ENCODE measurements around the gene RTP2. TPM values are rescaled to one million over a fixed set of nuclear protein-coding genes. Genes with fewer than 3 reads are reported as not detected.

The RTP2 gene, protein sequence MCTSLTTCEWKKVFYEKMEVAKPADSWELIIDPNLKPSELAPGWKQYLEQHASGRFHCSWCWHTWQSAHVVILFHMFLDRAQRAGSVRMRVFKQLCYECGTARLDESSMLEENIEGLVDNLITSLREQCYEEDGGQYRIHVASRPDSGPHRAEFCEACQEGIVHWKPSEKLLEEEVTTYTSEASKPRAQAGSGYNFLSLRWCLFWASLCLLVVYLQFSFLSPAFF
- polyA plus RNA-seq = not detected

- no peaks in the 10 kb centered on the region for H3K36me3 ChIP-seq (ENCODE audit: control insufficient read depth in 2 of 2, insufficient read depth in 2 of 2, low read length in 1 of 2)
- H3K4me1 ChIP-seq (ENCODE audit: control insufficient read depth in 2 of 2, insufficient read depth in 2 of 2, low read length in 1 of 2) = no peaks in the 10 kb centered on the region
- no peaks in the 10 kb centered on the region for H3K27me3 ChIP-seq (ENCODE audit: control insufficient read depth in 1 of 2, insufficient read depth in 2 of 2, low read length in 2 of 2)
These were observed at the start of gene RTP2 for GRCh38 chr3:187702507-187703033. TSS of gene RTP2 (minus strand) at chr3:187702557. CDS start at chr3:187702128, 429 bp downstream.

GRCh38 chr3:187750513-187751123, 48.3 kb upstream of the RTP2 start:
- H3K27ac ChIP-seq (ENCODE audit: low read depth in 2 of 2, low read length in 1 of 2) = peak overlapping the region; percentile 79 to 86
- H3K27me3 ChIP-seq (ENCODE audit: control insufficient read depth in 1 of 2, insufficient read depth in 2 of 2, low read length in 2 of 2) = no peaks in the 10 kb centered on the region
- H3K4me1 ChIP-seq (ENCODE audit: control insufficient read depth in 2 of 2, insufficient read depth in 2 of 2, low read length in 1 of 2) = no peaks in the 10 kb centered on the region
- H3K4me3 ChIP-seq (ENCODE audit: low read depth in 1 of 2, low read length in 2 of 2) = peak overlapping the region in 1 of 2 donors; percentile 37
- H3K9me3 ChIP-seq (ENCODE audit: control insufficient read depth in 2 of 2, insufficient read depth in 1 of 2, low read depth in 1 of 2, low read length in 1 of 2) = no peaks in the 10 kb centered on the region
- WGBS, 2 donors = 35 to 39% methylated on average over 11 of the region's 11 CpGs
- no peaks in the 10 kb centered on the region for H3K36me3 ChIP-seq (ENCODE audit: control insufficient read depth in 2 of 2, insufficient read depth in 2 of 2, low read length in 1 of 2)

More at GRCh38 chr3:187702507-187703033, at the start of gene RTP2:
- Histone ChIP-seq H3K27ac (ENCODE audit: low read depth in 2 of 2, low read length in 1 of 2) (no peak within 1 kb of the TSS), H3K9me3 (ENCODE audit: control insufficient read depth in 2 of 2, insufficient read depth in 1 of 2, low read depth in 1 of 2, low read length in 1 of 2) (no peaks in the 10 kb centered on the region), H3K4me3 (ENCODE audit: low read depth in 1 of 2, low read length in 2 of 2) (no peak within 1 kb of the TSS)
- 58 to 63% methylated on average over 4 of the region's 4 CpGs for WGBS, 2 donors

- no peaks in the 10 kb centered on the region for H3K9me3 ChIP-seq (ENCODE audit: control insufficient read depth in 2 of 2, insufficient read depth in 1 of 2, low read depth in 1 of 2, low read length in 1 of 2)
- no peaks in the 10 kb centered on the region for H3K4me1 ChIP-seq (ENCODE audit: control insufficient read depth in 2 of 2, insufficient read depth in 2 of 2, low read length in 1 of 2)
- H3K27me3 ChIP-seq (ENCODE audit: control insufficient read depth in 1 of 2, insufficient read depth in 2 of 2, low read length in 2 of 2) = no peaks in the 10 kb centered on the region
- H3K36me3 ChIP-seq (ENCODE audit: control insufficient read depth in 2 of 2, insufficient read depth in 2 of 2, low read length in 1 of 2) = no peaks in the 10 kb centered on the region
- WGBS, 2 donors = 25 to 27% methylated on average over 14 of the region's 14 CpGs
- H3K4me3 ChIP-seq (ENCODE audit: low read depth in 1 of 2, low read length in 2 of 2) = peak overlapping the region in 1 of 2 donors; percentile 37
- H3K27ac ChIP-seq (ENCODE audit: low read depth in 2 of 2, low read length in 1 of 2) = peak overlapping the region; percentile 79 to 86
These were observed 47.7 kb upstream of the RTP2 start for GRCh38 chr3:187750006-187750512.

DNA sequence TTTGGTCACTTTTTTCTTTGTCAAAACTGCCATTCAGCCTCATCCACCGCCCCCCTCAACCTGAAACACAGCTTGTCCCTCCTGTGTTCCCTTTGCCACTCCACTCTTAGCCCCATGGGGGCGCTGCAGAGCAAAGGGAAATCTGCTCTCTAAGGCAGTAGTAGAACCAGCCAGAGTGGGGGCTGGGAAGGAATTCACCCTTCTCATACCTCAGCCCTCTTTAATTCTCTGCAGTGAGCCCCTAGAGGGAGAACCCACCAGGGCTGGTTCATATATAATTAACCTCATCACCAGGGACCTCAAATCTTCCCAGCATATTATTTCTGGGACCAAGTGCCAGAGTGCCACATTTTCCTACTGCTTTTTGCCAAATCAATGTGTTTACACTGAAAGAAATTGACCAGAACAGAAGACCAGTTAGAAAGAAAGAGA, 45.7 kb upstream of the RTP2 start:
- Histone ChIP-seq H3K4me3 (ENCODE audit: low read depth in 1 of 2, low read length in 2 of 2) (no peak overlapping the region), H3K27me3 (ENCODE audit: control insufficient read depth in 1 of 2, insufficient read depth in 2 of 2, low read length in 2 of 2) (no peaks in the 10 kb centered on the region), H3K27ac (ENCODE audit: low read depth in 2 of 2, low read length in 1 of 2) (no peak overlapping the region), H3K9me3 (ENCODE audit: control insufficient read depth in 2 of 2, insufficient read depth in 1 of 2, low read depth in 1 of 2, low read length in 1 of 2) (no peaks in the 10 kb centered on the region), H3K36me3 (ENCODE audit: control insufficient read depth in 2 of 2, insufficient read depth in 2 of 2, low read length in 1 of 2) (no peaks in the 10 kb centered on the region), H3K4me1 (ENCODE audit: control insufficient read depth in 2 of 2, insufficient read depth in 2 of 2, low read length in 1 of 2) (no peaks in the 10 kb centered on the region)
- 4 to 6% methylated on average over 2 of the region's 2 CpGs for WGBS, 2 donors

DNA sequence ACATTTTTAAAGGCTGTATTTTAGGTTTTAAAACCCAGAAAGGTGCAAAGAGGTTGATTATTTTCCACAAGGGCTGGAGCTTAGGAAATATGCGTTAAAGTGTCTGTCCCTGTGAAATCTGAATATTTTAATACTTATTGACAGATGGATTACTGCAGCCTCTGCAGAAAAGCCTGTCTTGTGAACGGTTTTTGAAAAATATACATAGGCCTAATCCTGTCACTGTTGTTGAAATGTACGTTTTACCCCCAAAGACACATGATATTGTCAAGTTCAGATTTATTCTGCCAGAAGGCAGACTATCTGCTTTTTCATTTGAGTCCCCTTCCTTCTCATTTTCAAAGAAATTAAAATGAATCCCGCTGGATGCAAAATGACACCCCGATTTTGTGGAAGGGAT, 45.1 kb upstream of the RTP2 start:
- H3K4me3 ChIP-seq (ENCODE audit: low read depth in 1 of 2, low read length in 2 of 2) = no peak overlapping the region
- H3K36me3 ChIP-seq (ENCODE audit: control insufficient read depth in 2 of 2, insufficient read depth in 2 of 2, low read length in 1 of 2) = no peaks in the 10 kb centered on the region
- 46 to 49% methylated on average over 5 of the region's 5 CpGs for WGBS, 2 donors
- no peaks in the 10 kb centered on the region for H3K9me3 ChIP-seq (ENCODE audit: control insufficient read depth in 2 of 2, insufficient read depth in 1 of 2, low read depth in 1 of 2, low read length in 1 of 2)
- H3K27me3 ChIP-seq (ENCODE audit: control insufficient read depth in 1 of 2, insufficient read depth in 2 of 2, low read length in 2 of 2) = no peaks in the 10 kb centered on the region
- H3K4me1 ChIP-seq (ENCODE audit: control insufficient read depth in 2 of 2, insufficient read depth in 2 of 2, low read length in 1 of 2) = no peaks in the 10 kb centered on the region
- H3K27ac ChIP-seq (ENCODE audit: low read depth in 2 of 2, low read length in 1 of 2) = no peak overlapping the region

GRCh38 chr3:187746442-187747281, 44.3 kb upstream of the RTP2 start:
- Histone ChIP-seq H3K4me1 (ENCODE audit: control insufficient read depth in 2 of 2, insufficient read depth in 2 of 2, low read length in 1 of 2) (no peaks in the 10 kb centered on the region), H3K27me3 (ENCODE audit: control insufficient read depth in 1 of 2, insufficient read depth in 2 of 2, low read length in 2 of 2) (no peaks in the 10 kb centered on the region), H3K9me3 (ENCODE audit: control insufficient read depth in 2 of 2, insufficient read depth in 1 of 2, low read depth in 1 of 2, low read length in 1 of 2) (no peaks in the 10 kb centered on the region), H3K36me3 (ENCODE audit: control insufficient read depth in 2 of 2, insufficient read depth in 2 of 2, low read length in 1 of 2) (no peaks in the 10 kb centered on the region), H3K27ac (ENCODE audit: low read depth in 2 of 2, low read length in 1 of 2) (peak overlapping the region; percentile 63 to 98), H3K4me3 (ENCODE audit: low read depth in 1 of 2, low read length in 2 of 2) (peak overlapping the region in 1 of 2 donors; percentile 94)
- 20 to 21% methylated on average over 10 of the region's 10 CpGs for WGBS, 2 donors

DNA sequence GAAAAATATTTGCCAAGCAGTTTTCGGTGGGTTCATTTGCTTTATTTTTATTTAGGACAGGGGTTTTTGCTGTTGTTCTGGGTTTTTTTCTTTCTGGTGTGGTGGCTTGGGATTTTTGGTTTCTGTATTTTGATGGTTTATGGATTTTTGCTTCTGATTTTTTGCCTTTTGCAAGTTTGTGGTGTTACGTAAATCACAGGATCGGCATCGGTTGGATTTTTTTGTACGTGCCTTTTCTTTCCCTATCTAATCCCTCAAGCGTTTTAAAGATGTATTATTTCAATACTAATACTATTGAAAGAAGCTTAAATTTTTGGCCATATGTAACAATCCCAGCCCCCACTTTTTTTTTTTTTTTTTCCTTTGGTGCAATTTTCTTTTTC, 43.7 kb upstream of the RTP2 start:
- Histone ChIP-seq H3K9me3 (ENCODE audit: control insufficient read depth in 2 of 2, insufficient read depth in 1 of 2, low read depth in 1 of 2, low read length in 1 of 2) (no peaks in the 10 kb centered on the region), H3K27me3 (ENCODE audit: control insufficient read depth in 1 of 2, insufficient read depth in 2 of 2, low read length in 2 of 2) (no peaks in the 10 kb centered on the region), H3K4me1 (ENCODE audit: control insufficient read depth in 2 of 2, insufficient read depth in 2 of 2, low read length in 1 of 2) (peaks cover 0 to 2% of the 10 kb centered on the region in 2 donors), H3K27ac (ENCODE audit: low read depth in 2 of 2, low read length in 1 of 2) (peak overlapping the region in 1 of 2 donors; percentile 98), H3K36me3 (ENCODE audit: control insufficient read depth in 2 of 2, insufficient read depth in 2 of 2, low read length in 1 of 2) (no peaks in the 10 kb centered on the region), H3K4me3 (ENCODE audit: low read depth in 1 of 2, low read length in 2 of 2) (peak overlapping the region in 1 of 2 donors; percentile 94)
- WGBS, 2 donors = 5 to 6% methylated on average over 6 of the region's 6 CpGs

- Histone ChIP-seq H3K27me3 (ENCODE audit: control insufficient read depth in 1 of 2, insufficient read depth in 2 of 2, low read length in 2 of 2) (no peaks in the 10 kb centered on the region), H3K27ac (ENCODE audit: low read depth in 2 of 2, low read length in 1 of 2) (peak within 1 kb of the TSS; percentile 98 to 100), H3K4me3 (ENCODE audit: low read depth in 1 of 2, low read length in 2 of 2) (peak within 1 kb of the TSS; percentile 84 to 94), H3K9me3 (ENCODE audit: control insufficient read depth in 2 of 2, insufficient read depth in 1 of 2, low read depth in 1 of 2, low read length in 1 of 2) (no peaks in the 10 kb centered on the region), H3K36me3 (ENCODE audit: control insufficient read depth in 2 of 2, insufficient read depth in 2 of 2, low read length in 1 of 2) (no peaks in the 10 kb centered on the region), H3K4me1 (ENCODE audit: control insufficient read depth in 2 of 2, insufficient read depth in 2 of 2, low read length in 1 of 2) (peaks cover 0 to 2% of the 10 kb centered on the region in 2 donors)
- 0 to 1% methylated on average over 40 of the region's 40 CpGs for WGBS, 2 donors
These were observed 43.1 kb upstream of the RTP2 start, which contains the start of gene BCL6 for GRCh38 chr3:187745201-187746058. TSS of gene BCL6 (minus strand) at chr3:187745468. CDS start at chr3:187733693, 11,775 bp downstream.
